ENCODE measurements around the gene OR4N2. TPM values are rescaled to one million over a fixed set of nuclear protein-coding genes. Genes with fewer than 3 reads are reported as not detected.
A peak's percentile ranks its signal among the peaks of the same experiment; 100 is the strongest.
"Not testable (repeated sequence)": the region's sequence is repeated elsewhere in the genome, so short reads cannot be mapped to it uniquely, and the experiment has no call there.

Gene OR4N2
- total RNA-seq, 1 experiment from 2014 or later = not detected

DNA sequence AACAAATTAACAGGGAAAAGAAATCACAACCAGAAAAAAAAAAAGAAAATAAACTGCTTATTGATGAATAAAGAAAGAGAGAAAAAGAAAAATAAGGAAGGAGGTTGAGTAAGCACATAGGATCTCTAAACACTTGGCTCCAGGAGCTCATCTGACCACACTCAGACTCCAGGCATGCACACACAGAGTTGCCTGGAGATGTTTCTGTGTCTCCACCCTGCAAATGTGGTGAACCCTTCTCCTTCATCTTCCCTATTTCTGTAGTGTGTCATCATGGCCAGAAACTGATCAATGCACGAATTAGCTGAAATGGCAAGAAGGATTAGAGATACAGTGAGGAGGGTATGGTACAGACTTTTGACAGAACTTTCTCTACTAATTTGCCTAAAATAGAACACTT lies 20.2 kb downstream of the OR4N2 start:
- Histone ChIP-seq H3K27me3 (ENCODE audit: control insufficient read depth, insufficient read depth, low read length) (no peaks in the 10 kb centered on the region), H3K36me3 (ENCODE audit: control insufficient read depth, insufficient read depth, low read length) (no peaks in the 10 kb centered on the region), H3K4me3 (ENCODE audit: low read depth in 2 of 2, low read length in 2 of 2) (no peak overlapping the region), H3K9me3 (ENCODE audit: control insufficient read depth, insufficient read depth, low read depth, low read length) (no peaks in the 10 kb centered on the region), H3K27ac (ENCODE audit: low read length) (no peak overlapping the region), H3K4me1 (ENCODE audit: control insufficient read depth, insufficient read depth, low read length) (no peaks in the 10 kb centered on the region)
- ATAC-seq (no peak), DNase-seq (ENCODE audit: low read depth, low spot score) (no peak)
- intact Hi-C loops (cut with micrococcal nuclease; ENCODE audit: unreplicated experiment) (no loop called here), in situ Hi-C loops (cut with HindIII; ENCODE audit: low pct_unique_long_range_greater_than_20kb, low sequenced_read_pairs) (no loop called here)
- TF ChIP-seq REST (IDR thresholded peaks at IDR 0.05; ENCODE audit: insufficient read depth in 1 of 2, low read depth in 2 of 2, low read length in 1 of 2) = no peak
- TF ChIP-seq, protein P1, sequence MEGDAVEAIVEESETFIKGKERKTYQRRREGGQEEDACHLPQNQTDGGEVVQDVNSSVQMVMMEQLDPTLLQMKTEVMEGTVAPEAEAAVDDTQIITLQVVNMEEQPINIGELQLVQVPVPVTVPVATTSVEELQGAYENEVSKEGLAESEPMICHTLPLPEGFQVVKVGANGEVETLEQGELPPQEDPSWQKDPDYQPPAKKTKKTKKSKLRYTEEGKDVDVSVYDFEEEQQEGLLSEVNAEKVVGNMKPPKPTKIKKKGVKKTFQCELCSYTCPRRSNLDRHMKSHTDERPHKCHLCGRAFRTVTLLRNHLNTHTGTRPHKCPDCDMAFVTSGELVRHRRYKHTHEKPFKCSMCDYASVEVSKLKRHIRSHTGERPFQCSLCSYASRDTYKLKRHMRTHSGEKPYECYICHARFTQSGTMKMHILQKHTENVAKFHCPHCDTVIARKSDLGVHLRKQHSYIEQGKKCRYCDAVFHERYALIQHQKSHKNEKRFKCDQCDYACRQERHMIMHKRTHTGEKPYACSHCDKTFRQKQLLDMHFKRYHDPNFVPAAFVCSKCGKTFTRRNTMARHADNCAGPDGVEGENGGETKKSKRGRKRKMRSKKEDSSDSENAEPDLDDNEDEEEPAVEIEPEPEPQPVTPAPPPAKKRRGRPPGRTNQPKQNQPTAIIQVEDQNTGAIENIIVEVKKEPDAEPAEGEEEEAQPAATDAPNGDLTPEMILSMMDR (IDR thresholded peaks at IDR 0.05) = no peak
- no peak for TF ChIP-seq TCF7L2 (IDR thresholded peaks at IDR 0.05; ENCODE audit: low read depth, low read length)
- no peak for TF ChIP-seq SIN3A (IDR thresholded peaks at IDR 0.05; ENCODE audit: borderline replicate concordance, insufficient read depth, low read depth, low read length)
- TF ChIP-seq POLR2AphosphoS5 (IDR thresholded peaks at IDR 0.05; ENCODE audit: low read depth, low read length) = no peak
- BruUV-seq (replicated peaks) = no TSS peak
- POLR2A ChIA-PET = interaction anchor here (0.5 kb wide), 1 partner anchor 9 kb away, joined by 8 read pairs; no protein-coding TSS in a partner anchor
- CTCF ChIA-PET = no interaction called here

- POLR2A ChIA-PET; DNase-seq (ENCODE audit: low read depth, low spot score); H3K36me3 ChIP-seq (ENCODE audit: control insufficient read depth, insufficient read depth, low read length); in situ Hi-C loops (cut with HindIII; ENCODE audit: low pct_unique_long_range_greater_than_20kb, low sequenced_read_pairs); H3K4me1 ChIP-seq (ENCODE audit: control insufficient read depth, insufficient read depth, low read length); CTCF ChIA-PET; H3K9me3 ChIP-seq (ENCODE audit: control insufficient read depth, insufficient read depth, low read depth, low read length); H3K4me3 ChIP-seq (ENCODE audit: low read depth in 2 of 2, low read length in 2 of 2); H3K27ac ChIP-seq (ENCODE audit: low read length); BruUV-seq (replicated peaks); intact Hi-C loops (cut with micrococcal nuclease; ENCODE audit: unreplicated experiment); ATAC-seq; H3K27me3 ChIP-seq (ENCODE audit: control insufficient read depth, insufficient read depth, low read length): not testable (repeated sequence)
- TF ChIP-seq, protein P1 (IDR thresholded peaks at IDR 0.05) = 0 out of 2 replicates have a peak, but pooled peaks have one; percentile 12
Observed at GRCh38 chr14:19827626-19828244, 24.2 kb downstream of the OR4N2 start.
